SK-N-SH (cell line): ENCODE measurements around the gene MRAP. TPM values are rescaled to one million over a fixed set of nuclear protein-coding genes. Genes with fewer than 3 reads are reported as not detected.

Experiments used
- CTCF ChIA-PET: fragments of 300-600, 350-600 bp; formaldehyde crosslinking; extraction: SDS; loops from one replicate; lab custom pipeline; 2021; lab: Yijun Ruan, JAX
- POLR2A ChIA-PET: fragments of 350-600 bp; sonication (Branson Sonifier 250); formaldehyde crosslinking; extraction: SDS; loops from one replicate; lab custom pipeline; 2020; ENCODE audit warnings: antibody characterized with exemption, inconsistent platforms; lab: Yijun Ruan, JAX
- DNase-seq: peaks from one replicate; pipeline ENCODE4 v3.0.0; 2012
- H2AFZ ChIP-seq: fragments of 200-600 bp; sonication (generic); 2 replicates; pipeline ENCODE4 v1.8.1; 2016; ENCODE audit warnings: antibody characterized with exemption, mild to moderate bottlenecking, low read depth
- H3F3A ChIP-seq: fragments of 200-600 bp; sonication (generic); replicated peaks from 2 replicates; pipeline ENCODE3; 2016; ENCODE audit warnings: antibody characterized with exemption, mild to moderate bottlenecking; ENCODE audit not compliant: insufficient read depth
- H3K27ac ChIP-seq, 2 experiments: fragments of 200-500 bp in 1 of 2; fragments of 200-600 bp in 1 of 2; sonication (Bioruptor generic) in 1 of 2; sonication (generic), shearing (Covaris generic) in 1 of 2; 2 replicates each; pipeline versions ENCODE4 v1.5.1 to v1.6.1; 2014 to 2016; ENCODE audit warnings: low read depth in 2 of 2, inconsistent platforms in 1 of 2, low read length in 1 of 2, mild to moderate bottlenecking in 1 of 2, mixed read lengths in 1 of 2
- H3K27me3 ChIP-seq: fragments of 200-600 bp; sonication (generic), shearing (Covaris generic); 2 replicates; pipeline ENCODE4 v1.6.1; 2016; ENCODE audit warnings: mixed run types; ENCODE audit not compliant: insufficient read depth
- H3K36me3 ChIP-seq, 2 experiments: fragments of 200-500 bp in 1 of 2; fragments of 200-600 bp in 1 of 2; sonication (Bioruptor generic) in 1 of 2; sonication (generic) in 1 of 2; replicated peaks in 1 of 2; 2 replicates each; pipeline versions ENCODE3 to v1.5.1; 2014 to 2016; ENCODE audit warnings: low read length in 1 of 2, mild to moderate bottlenecking in 1 of 2; ENCODE audit not compliant: insufficient read depth in 2 of 2, control insufficient read depth in 1 of 2
- H3K4me1 ChIP-seq, 2 experiments: fragments of 200-500 bp in 1 of 2; fragments of 200-600 bp in 1 of 2; sonication (Bioruptor generic) in 1 of 2; sonication (generic), shearing (Covaris generic) in 1 of 2; 2 replicates each; pipeline versions ENCODE4 v1.5.1 to v1.6.1; 2014 to 2016; ENCODE audit warnings: low read depth in 1 of 2, low read length in 1 of 2, mixed run types in 1 of 2; ENCODE audit not compliant: insufficient read depth in 2 of 2, control insufficient read depth in 1 of 2
- H3K4me2 ChIP-seq: fragments of 200-600 bp; sonication (generic), shearing (Covaris generic); 2 replicates; pipeline ENCODE4 v1.6.1; 2017; ENCODE audit warnings: mixed run types
- H3K4me3 ChIP-seq, 2 experiments: fragments of 200-500 bp in 1 of 2; fragments of 200-600 bp in 1 of 2; sonication (Bioruptor generic) in 1 of 2; sonication (generic), shearing (Covaris generic) in 1 of 2; 2 replicates each; pipeline versions ENCODE4 v1.5.1 to v1.8.1; 2014 to 2016; ENCODE audit warnings: low read depth in 2 of 2, inconsistent platforms in 1 of 2, low read length in 1 of 2, mild to moderate bottlenecking in 1 of 2, mixed read lengths in 1 of 2, moderate library complexity in 1 of 2
- H3K79me2 ChIP-seq: fragments of 200-600 bp; sonication (generic); 2 replicates; pipeline ENCODE4 v1.8.1; 2017; ENCODE audit warnings: mild to moderate bottlenecking; ENCODE audit not compliant: insufficient read depth
- H3K9ac ChIP-seq: fragments of 200-600 bp; sonication (generic); 2 replicates; pipeline ENCODE4 v1.6.1; 2017; ENCODE audit warnings: mixed run types
- H3K9me2 ChIP-seq: fragments of 200-600 bp; sonication (generic); 2 replicates; pipeline ENCODE4 v1.6.1; 2017; ENCODE audit warnings: mixed run types
- H3K9me3 ChIP-seq: fragments of 200-600 bp; sonication (generic); 2 replicates; pipeline ENCODE4 v1.6.1; 2017; ENCODE audit warnings: mixed run types, mild to moderate bottlenecking, moderate library complexity
- H4K20me1 ChIP-seq: fragments of 200-600 bp; sonication (generic); 2 replicates; pipeline ENCODE4 v1.6.1; 2017; ENCODE audit warnings: mild to moderate bottlenecking, mixed run types; ENCODE audit not compliant: insufficient read depth
- CHD2 ChIP-seq: fragments of 150-350 bp; IDR thresholded peaks from 2 replicates; pipeline ENCODE4 v1.6.1; 2018; ENCODE audit warnings: low read length; ENCODE audit not compliant: partially characterized antibody
- ELF1 ChIP-seq: IDR thresholded peaks from 2 replicates; pipeline ENCODE4 v1.4.0; 2012
- EP300 ChIP-seq, 2 experiments: IDR thresholded peaks; 2 replicates each; pipeline versions ENCODE4 v1.4.0 to v1.6.1; 2012; ENCODE audit warnings: borderline replicate concordance in 1 of 2, low read depth in 1 of 2, low read length in 1 of 2
- FOXJ3 ChIP-seq: sonication (generic); formaldehyde crosslinking; IDR thresholded peaks from 2 replicates; pipeline ENCODE4 v1.5.1; 2020; ENCODE audit warnings: mild to moderate bottlenecking, missing genetic modification reagents
- GABPA ChIP-seq: IDR thresholded peaks from 2 replicates; pipeline ENCODE4 v1.4.0; 2012; ENCODE audit warnings: low read depth, mild to moderate bottlenecking
- JUND ChIP-seq: IDR thresholded peaks from 2 replicates; pipeline ENCODE4 v1.4.0; 2012
- MAX ChIP-seq: IDR thresholded peaks from 2 replicates; pipeline ENCODE4 v1.4.0; 2012; ENCODE audit warnings: low read depth
- MEF2A ChIP-seq: IDR thresholded peaks from 2 replicates; pipeline ENCODE4 v1.4.0; 2012; ENCODE audit warnings: low read depth, borderline replicate concordance
- MXI1 ChIP-seq: IDR thresholded peaks from 2 replicates; pipeline ENCODE4 v1.6.1; 2012; ENCODE audit warnings: mild to moderate bottlenecking, low read depth, low read length, improper control_type of control experiment
- NFIC ChIP-seq: IDR thresholded peaks from 2 replicates; pipeline ENCODE4 v1.4.0; 2012; ENCODE audit warnings: borderline replicate concordance
- RAD21 ChIP-seq: IDR thresholded peaks from 2 replicates; pipeline ENCODE4 v1.6.1; 2012; ENCODE audit warnings: mild to moderate bottlenecking, low read length
- SIN3A ChIP-seq: IDR thresholded peaks from 2 replicates; pipeline ENCODE4 v1.6.1; 2012; ENCODE audit warnings: low read depth, mild to moderate bottlenecking, low read length, moderate library complexity, borderline replicate concordance
- SMC3 ChIP-seq: IDR thresholded peaks from 2 replicates; pipeline ENCODE4 v1.6.1; 2012; ENCODE audit warnings: low read depth, low read length, improper control_type of control experiment
- TEAD4 ChIP-seq: IDR thresholded peaks from 2 replicates; pipeline ENCODE4 v1.4.0; 2012; ENCODE audit warnings: mild to moderate bottlenecking, borderline replicate concordance; ENCODE audit not compliant: insufficient read depth
- YY1 ChIP-seq: IDR thresholded peaks from 2 replicates; pipeline ENCODE4 v1.4.0; 2012; ENCODE audit warnings: low read depth, mild to moderate bottlenecking
- ZBTB33 ChIP-seq: IDR thresholded peaks from 2 replicates; pipeline ENCODE4 v1.4.0; 2012; ENCODE audit warnings: low read depth, borderline replicate concordance
- WGBS: methylation state at CpG from one replicate; pipeline ENCODE4 v1.1.6; 2017; ENCODE audit warnings: low lambda C conversion rate; 5-methylcytosine and 5-hydroxymethylcytosine counted together
- polyA plus RNA-seq, 3 experiments: library from polyadenylated mRNA; depleted of rRNA; stranded (reverse); fragments of >200 nt; gene quantifications; 2 replicates each; pipeline ENCODE4 v1.2.3, GENCODE V29; 2012
- TF ChIP-seq, protein P1 (sequence below): IDR thresholded peaks from 2 replicates; pipeline ENCODE4 v1.4.0; 2012; ENCODE audit warnings: low read depth, borderline replicate concordance
- TF ChIP-seq, protein P2 (sequence below): IDR thresholded peaks from 2 replicates; pipeline ENCODE4; 2012

Gene MRAP
- polyA plus RNA-seq, 1 of the 3 experiments (the other 2 are of a cell fraction): not detected

- no peak overlapping the region for H3K27ac ChIP-seq
- H3K4me2 ChIP-seq: no peak overlapping the region
- TF ChIP-seq, protein P1, sequence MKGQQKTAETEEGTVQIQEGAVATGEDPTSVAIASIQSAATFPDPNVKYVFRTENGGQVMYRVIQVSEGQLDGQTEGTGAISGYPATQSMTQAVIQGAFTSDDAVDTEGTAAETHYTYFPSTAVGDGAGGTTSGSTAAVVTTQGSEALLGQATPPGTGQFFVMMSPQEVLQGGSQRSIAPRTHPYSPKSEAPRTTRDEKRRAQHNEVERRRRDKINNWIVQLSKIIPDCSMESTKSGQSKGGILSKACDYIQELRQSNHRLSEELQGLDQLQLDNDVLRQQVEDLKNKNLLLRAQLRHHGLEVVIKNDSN: no peak
- TF ChIP-seq SIN3A (no peak), NFIC (no peak), MAX (no peak), EP300 (IDR thresholded peaks at IDR 0.05; ENCODE audit: borderline replicate concordance in 1 of 2, low read depth in 1 of 2, low read length in 1 of 2) (no peak), YY1 (no peak)
- TF ChIP-seq, all 33 proteins: peak for 0
- ChIA-PET CTCF (no interaction called here), POLR2A (no interaction called here)
- Histone ChIP-seq H3K9me2 (no peaks in the 10 kb centered on the region), H3K9ac (no peak overlapping the region), H3K36me3 (peaks cover 22 to 48% of the 10 kb centered on the region in 2 experiments), H3F3A (peaks cover 8% of the 10 kb centered on the region), H3K9me3 (no peaks in the 10 kb centered on the region), H4K20me1 (no peaks in the 10 kb centered on the region), H2AFZ (no peak overlapping the region), H3K27me3 (no peaks in the 10 kb centered on the region), H3K4me3 (no peak overlapping the region), H3K79me2 (no peaks in the 10 kb centered on the region), H3K4me1 (no peaks in the 10 kb centered on the region)
- DNase-seq: no peak
- WGBS: 96% methylated on average over 6 of the region's 6 CpGs
Observed at GRCh38 chr21:32299695-32300094, 1.0 kb downstream of the MRAP start.

- no peak overlapping the region for H2AFZ ChIP-seq
- no peaks in the 10 kb centered on the region for H3K79me2 ChIP-seq
- no peaks in the 10 kb centered on the region for H3K9me3 ChIP-seq
- H3K9ac ChIP-seq: no peak overlapping the region
- TF ChIP-seq EP300 (IDR thresholded peaks at IDR 0.05; ENCODE audit: borderline replicate concordance in 1 of 2, low read depth in 1 of 2, low read length in 1 of 2) (no peak), MXI1 (no peak), FOXJ3 (no peak), CHD2 (no peak), SMC3 (no peak), MEF2A (no peak), JUND (no peak), GABPA (no peak), RAD21 (no peak), ELF1 (no peak), ZBTB33 (no peak), NFIC (no peak), TEAD4 (no peak)
- TF ChIP-seq, protein P2, sequence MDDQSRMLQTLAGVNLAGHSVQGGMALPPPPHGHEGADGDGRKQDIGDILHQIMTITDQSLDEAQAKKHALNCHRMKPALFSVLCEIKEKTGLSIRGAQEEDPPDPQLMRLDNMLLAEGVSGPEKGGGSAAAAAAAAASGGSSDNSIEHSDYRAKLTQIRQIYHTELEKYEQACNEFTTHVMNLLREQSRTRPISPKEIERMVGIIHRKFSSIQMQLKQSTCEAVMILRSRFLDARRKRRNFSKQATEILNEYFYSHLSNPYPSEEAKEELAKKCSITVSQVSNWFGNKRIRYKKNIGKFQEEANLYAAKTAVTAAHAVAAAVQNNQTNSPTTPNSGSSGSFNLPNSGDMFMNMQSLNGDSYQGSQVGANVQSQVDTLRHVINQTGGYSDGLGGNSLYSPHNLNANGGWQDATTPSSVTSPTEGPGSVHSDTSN: no peak
- H3K27ac ChIP-seq: no peak overlapping the region
- no peak overlapping the region for H3K4me2 ChIP-seq
- no peaks in the 10 kb centered on the region for H3K27me3 ChIP-seq
- no peak overlapping the region for H3K4me3 ChIP-seq
- H4K20me1 ChIP-seq: no peaks in the 10 kb centered on the region
- 90% methylated on average over 38 of the region's 41 CpGs for WGBS
- ChIA-PET CTCF (no interaction called here), POLR2A (no interaction called here)
- peaks cover 22 to 48% of the 10 kb centered on the region in 2 experiments for H3K36me3 ChIP-seq
- H3F3A ChIP-seq: peaks cover 5% of the 10 kb centered on the region
- no peaks in the 10 kb centered on the region for H3K4me1 ChIP-seq
- no peak for DNase-seq
- no peaks in the 10 kb centered on the region for H3K9me2 ChIP-seq
Observed at GRCh38 chr21:32300117-32300681, 1.5 kb downstream of the MRAP start.
